HG02798 (cell line): Measurements from ENCODE around the gene GNAL.
"Not testable (repeated sequence)": the region's sequence is repeated elsewhere in the genome, so short reads cannot be mapped to it uniquely, and the experiment has no call there.

Experiments used
- ATAC-seq: cut with Tn5 transposase; IDR thresholded peaks from one replicate; pipeline ENCODE4 v1.9.1; 2021; ENCODE audit warnings: mild to moderate bottlenecking; ENCODE audit not compliant: unreplicated experiment, poor library complexity

GNAL gene

DNA sequence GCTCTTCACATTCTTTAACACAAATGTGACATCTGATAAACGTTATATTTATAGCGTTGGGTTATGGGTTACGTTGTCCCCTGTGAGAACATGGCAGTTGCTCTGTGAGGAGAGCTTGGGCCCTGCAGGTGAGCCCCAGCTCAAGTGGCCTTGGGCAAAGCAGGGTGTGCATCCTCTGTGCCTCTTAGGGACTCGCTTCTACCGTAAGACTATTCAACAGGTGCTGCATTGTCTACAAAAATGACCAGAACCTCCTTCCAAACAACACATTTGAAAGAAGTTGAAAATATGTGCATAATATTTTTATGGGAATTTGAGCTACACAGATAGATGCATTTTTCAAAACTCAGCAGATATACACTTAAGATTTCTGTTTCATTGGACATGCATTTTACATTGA lies 145.7 kb downstream of the GNAL start:
- ATAC-seq, result no peak

DNA sequence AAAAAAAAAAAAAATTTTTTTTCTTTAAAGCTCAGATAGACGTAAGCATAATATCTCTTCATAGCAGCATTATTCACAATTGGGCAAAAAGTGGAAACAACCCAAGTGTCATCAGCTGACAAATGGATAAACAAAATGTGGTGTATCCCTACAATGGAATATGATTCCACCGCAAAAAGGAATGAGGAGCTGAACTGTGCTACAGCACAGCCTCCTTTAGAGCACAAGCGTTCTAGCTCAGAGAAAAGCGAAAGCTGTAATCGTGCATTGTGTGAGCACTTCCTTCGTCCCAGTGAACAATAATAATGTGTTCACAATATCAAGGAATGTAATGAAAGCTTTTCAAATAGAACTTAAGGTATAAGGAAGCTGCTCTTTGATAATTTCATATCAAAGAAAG lies 150.5 kb downstream of the GNAL start:
- no peak for ATAC-seq

DNA sequence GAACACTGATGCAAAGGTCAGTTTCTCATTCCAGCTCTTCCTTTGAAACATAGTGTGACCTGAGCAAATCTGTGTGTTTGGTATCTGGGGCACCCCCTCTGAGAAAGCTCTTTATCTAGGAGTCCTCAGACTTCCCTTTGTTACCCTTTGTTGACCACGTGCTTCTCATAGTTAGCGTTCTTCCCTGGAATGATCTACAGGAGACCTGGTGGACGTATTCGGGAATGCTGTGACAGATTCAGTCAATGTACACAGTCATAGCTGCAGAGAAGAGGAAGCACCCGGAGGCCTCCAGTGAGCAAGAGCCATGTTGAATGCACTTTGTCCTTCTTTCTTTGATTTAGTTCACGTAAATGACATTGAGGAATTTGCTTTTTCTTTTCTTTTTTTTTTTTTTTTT lies 151.4 kb downstream of the GNAL start:
- no peak for ATAC-seq

DNA sequence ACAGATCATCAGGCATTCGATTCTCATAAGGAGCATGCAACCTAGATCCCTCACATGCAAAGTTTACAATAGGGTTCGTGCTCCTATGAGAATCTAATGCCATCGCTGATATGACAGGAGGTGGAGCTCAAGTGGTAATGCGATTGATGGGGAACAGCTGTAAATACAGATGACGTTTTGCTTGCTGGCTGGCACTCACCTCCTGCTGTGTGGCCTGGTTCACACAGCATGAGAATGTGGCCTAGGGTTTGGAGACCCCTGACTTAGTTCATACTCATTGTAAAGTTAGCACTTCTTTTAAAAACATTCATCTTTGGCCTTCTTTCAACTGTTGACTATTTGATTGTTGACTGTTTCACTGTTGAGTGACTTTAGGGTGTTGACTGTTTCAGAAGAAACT lies 153.5 kb downstream of the GNAL start:
- ATAC-seq, result no peak

DNA sequence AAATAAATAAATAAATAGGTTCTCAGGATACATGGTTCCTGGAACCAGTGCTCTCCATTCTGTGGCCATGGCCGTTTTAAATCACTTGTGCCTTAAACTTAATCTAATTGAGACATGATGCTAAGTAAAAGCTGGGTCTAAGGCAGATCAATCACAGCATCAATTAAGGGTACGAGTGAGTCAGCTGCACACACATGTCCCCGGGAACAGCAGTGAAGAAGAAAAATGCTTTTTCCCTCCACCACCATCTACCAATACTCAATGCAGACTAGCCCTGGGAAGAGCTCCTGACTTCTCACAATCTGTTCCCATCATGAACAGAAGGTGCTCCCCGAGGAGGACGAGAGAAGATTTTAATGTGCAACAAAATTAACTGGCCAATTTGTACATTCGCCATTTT lies 155.4 kb downstream of the GNAL start:
- no peak for ATAC-seq

DNA sequence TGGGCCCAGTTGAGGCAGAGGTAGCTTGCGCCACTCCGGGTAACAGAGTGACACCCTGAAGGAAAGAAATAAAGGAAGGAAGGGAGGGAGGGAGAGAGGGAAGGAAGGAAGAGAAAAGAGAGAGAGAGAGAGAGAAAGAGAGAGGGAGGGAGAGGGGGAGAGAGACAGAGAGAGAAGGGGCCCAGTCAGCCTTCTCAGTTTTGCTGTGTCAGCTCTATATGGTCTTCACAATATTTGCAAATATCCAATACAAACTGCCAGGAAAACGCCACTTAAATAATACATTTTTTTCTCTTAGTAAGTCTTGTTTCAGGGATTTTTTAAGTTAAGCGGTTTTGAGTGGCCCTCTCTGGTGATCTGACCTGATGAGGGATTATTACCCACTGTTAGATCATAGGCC lies 156.6 kb downstream of the GNAL start:
- no peak for ATAC-seq

DNA sequence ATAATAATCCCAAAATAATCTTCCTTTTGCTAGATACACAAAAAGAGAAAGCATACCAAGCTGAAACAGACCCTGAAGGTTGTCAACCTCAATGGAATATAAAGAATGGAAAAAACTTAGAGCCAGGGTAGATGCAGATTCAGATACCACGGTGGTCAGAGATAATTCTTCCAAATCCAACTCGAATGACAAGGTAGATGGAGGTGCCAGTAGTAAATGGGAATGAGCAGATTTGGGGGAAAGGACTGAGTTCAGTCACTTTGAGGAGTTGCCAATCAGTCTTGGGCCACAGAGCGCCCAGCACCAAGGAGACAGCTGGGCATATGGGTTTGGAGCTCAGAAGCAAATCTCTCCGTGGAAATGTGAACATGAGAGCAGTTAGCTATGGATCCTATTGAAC lies 158.7 kb downstream of the GNAL start:
- no peak for ATAC-seq

DNA sequence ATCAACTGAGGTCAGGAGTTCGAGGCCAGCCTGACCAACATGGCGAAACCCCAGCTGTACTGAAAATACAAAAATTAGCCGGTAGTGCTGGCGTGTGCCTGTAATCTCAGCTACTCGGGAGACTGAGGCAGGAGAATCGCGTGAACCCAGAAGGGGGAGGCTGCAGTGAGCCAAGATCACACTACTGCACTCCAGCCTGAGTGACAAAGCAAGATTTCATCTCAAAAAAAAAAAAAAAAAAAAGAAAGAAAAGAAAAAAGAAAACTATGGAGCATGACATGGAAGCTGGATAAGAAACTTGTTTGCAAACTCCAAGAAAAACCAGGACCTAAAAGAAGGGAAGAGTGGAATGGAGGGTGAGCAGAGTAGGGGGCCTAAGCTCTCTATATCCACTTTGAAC lies 160.2 kb downstream of the GNAL start:
- ATAC-seq, result no peak

DNA sequence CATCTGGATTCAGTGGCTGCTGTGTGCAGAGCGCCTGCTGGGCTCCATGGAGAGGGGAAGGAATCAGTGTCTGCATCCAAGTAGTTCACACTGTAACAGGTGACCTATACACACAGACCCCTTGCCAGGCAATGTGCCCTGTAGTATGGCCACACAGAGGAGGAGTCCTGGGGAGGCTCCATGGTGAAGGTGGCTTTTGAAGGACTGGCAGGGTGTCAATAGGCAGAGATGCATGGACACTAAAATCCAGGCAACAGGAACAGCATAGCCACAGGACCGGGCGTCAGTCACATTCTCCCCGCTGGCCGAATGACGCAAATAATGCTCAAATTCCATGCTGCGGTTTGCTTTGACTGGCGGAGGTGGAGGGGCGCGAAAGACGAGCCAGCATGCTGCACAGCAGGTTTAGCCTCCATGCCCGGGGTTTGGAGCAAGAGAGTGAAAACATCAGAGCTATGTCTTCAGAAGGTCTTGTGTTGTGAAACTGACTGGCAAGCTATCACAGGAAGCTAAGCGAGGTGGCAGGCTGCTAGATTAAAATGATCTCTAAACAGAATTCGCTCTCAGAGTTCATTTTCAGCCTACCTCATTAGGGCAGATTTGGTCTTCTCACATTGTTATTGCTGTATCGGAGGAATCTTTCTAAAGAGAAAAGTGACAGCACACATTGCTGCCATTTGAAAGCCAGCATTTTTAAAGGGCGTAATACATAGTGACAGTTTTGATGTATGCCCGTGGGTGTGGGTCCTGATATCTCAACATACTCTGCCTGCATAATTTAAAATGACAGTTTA lies 161.0 kb downstream of the GNAL start:
- ATAC-seq, result no peak

DNA sequence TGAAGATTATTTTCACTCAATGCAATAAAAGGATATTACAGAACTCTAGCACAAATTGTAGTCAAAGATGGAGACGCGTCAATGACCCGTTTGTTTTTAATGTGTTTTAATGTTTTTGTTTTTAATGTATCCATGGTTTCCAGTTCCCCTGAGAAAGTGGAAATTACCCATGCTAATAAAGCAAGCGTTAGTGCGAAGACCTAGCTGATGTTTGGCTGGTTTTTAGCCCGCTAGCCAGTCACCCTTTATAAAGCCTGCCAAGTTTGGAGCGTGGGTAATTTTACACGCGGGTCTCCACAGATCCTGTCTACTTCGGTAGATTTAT lies 161.7 kb downstream of the GNAL start:
- peak; percentile 23 for ATAC-seq

DNA sequence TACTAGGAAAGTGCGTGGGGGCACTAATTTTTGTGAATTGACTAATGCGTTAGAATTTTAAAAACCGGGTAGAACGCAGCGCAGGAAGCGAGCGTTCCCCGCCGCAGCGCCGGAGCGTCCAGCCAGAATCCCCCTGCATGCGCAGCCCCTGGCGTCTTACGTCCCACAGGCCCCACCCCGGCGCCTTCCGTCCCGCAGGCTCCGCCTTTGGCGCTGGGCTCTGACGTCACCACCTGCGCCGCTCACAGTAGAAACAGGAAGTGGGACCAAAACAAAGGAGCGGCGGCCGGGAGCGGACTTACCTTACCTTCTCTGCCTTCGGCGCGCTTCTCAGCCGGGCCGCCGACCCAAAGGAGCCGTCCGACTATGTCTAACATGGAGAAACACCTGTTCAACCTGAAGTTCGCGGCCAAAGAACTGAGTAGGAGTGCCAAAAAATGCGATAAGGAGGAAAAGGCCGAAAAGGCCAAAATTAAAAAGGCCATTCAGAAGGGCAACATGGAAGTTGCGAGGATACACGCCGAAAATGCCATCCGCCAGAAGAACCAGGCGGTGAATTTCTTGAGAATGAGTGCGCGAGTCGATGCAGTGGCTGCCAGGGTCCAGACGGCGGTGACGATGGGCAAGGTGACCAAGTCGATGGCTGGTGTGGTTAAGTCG lies 162.2 kb downstream of the GNAL start, which contains the start of gene CHMP1B:
CHMP1B (plus strand) TSS at position 268 of the 660 bp plus-strand sequence; CDS start at position 367, 99 bp downstream.
- ATAC-seq, result peak; percentile 98

DNA sequence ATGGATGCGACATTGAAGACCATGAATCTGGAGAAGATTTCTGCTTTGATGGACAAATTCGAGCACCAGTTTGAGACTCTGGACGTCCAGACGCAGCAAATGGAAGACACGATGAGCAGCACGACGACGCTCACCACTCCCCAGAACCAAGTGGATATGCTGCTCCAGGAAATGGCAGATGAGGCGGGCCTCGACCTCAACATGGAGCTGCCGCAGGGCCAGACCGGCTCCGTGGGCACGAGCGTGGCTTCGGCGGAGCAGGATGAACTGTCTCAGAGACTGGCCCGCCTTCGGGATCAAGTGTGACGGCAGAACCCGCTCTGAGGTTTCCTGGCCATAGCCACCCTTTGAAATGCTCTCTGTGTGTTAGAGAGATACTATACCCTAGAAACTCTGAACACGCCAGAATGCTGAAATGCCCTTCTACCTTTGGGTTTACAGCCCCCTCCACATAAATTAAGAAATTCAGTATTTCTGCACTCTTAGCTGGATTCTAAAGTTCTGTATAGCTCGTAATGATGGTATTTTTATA lies 162.8 kb downstream of the GNAL start:
- ATAC-seq, result no peak

DNA sequence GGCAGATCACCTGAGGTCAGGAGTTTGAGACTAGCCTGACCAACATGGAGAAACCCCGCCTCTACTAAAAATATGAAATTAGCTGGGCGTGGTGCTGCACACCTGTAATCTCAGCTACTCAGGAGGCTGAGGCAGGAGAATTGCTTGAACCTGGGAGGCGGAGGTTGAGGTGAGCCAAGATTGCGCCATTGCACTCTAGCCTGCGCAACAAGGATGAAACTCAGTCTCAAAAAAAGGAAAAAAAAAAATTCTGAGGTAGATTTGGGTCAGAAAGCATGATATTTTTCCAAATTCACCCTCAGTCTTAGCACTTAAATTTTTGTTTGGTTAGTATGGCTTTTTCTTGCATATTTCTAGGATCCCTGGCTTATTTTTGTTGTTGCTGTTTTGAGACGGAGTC lies 165.5 kb downstream of the GNAL start:
- ATAC-seq, result not testable (repeated sequence)

DNA sequence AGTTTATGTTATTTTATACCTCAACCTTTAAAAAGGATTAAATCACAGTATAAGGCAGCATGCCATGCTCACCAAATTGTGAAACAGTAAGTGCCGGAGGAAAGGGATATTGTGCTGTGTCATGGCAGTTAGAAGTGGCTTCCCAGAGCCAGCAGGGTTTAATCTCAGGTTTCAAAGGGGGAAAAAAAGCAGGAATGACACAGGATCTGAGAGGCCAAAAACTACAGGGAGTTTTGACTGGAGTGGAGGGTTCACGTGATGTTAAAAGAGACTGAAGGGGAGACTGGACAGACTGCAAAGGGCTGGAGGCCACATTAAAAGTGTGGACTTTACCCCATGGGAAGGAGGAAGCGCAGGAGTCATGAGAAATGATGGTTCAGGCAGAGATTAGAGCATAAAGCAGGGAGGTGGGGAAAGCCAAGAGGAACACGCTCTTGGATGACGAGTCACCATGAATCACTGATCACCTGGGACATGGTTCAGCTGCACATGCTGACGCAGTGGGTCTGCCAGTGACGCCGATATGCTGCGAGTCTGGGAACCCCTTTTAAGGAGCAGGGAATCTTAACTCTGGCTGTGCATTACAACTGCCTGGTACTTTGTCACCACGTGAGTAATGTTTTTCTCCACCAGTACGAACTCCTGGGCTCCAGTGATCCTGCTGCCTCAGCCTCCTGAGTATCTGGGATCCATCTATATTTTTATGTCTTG lies 168.3 kb downstream of the GNAL start:
- no peak for ATAC-seq

DNA sequence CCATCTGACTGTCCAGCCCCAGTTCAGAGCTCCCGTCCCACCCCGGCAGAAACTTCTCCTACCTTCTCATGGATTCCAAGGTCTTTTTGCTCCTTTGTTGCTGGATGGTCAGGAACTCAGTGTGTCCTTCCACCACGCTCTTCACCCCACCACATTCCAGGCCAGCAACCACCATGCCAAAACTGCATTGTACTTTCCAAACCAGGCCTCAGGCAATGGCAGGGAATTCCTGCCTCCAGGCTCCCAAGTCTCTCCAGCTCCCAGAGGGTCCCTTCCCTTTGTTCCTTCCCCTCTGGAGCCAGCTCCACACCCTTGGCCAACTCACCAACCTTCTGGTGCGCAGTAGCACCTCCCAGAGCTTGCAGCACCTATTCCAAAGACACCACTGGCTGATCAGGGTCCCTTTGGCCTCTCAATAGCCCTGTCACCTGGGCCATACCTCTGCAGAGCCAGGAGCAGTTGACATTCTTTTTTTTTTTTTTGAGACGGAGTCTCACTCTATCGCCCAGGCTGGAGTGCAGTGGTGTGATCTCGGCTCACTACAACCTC lies 170.3 kb downstream of the GNAL start:
- no peak for ATAC-seq

DNA sequence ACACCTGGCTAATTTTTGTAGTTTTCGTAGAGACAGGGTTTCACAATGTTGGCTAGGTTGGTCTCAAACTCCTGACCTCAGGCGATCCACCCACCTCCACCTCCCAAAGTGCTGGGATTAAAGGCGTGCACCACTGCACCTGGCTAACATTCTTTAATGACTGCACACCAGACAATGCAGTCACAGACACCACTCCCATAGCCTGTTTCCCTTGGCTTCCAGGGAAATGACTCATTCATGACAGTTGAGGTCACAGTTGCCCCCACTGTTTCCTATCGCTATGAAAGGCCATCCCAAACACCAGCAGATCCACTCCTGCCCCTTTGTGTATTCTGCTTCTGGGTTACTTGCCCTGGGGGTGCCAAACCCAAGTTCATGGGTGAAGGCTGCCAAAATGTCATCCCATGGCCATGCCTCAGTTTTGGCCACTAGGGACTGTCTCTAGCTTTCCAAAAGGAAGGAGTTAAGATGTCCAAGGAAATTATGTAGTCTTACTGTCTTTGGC lies 170.9 kb downstream of the GNAL start:
- no peak for ATAC-seq

DNA sequence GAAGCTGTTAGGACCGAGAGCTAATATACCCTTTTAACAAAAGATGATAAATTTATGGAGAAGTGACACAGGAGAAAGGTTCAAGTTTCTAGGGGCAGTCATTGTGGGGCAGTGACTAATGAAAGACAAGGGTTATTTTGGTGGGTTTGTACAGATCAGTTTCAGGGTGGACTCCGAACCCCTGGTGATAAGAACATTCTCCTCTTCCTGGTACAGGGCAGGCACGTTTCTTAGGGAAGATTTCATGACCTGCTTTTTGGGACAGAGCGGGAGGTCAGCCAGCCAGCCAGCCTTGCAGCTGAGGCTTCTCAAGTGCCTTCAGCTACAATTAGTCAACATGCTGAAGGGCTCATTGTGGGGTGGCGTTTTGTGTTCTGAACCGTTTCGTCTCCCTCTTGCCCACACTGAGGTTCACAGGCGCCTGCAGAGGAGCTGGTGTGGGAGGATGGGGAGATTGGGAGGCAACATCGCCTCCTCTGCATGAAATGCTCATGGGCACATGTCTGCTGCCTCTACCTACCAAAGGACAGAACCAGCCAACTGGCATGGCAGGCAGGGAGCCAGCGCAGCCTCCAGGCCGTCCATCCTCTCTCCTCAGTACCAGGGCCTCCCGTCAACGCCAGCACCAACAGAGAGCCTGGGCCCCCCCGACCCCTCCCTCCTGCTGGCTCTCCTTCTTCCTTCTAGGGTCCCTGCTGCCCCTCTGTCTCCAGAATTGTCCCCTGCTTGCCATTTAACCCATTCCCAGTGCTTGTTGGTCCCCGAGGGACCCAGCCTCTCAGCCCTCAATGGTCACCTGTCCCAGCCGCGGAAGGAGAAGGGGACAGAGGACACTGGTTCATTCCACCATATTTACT lies 171.8 kb downstream of the GNAL start:
- ATAC-seq, result no peak

DNA sequence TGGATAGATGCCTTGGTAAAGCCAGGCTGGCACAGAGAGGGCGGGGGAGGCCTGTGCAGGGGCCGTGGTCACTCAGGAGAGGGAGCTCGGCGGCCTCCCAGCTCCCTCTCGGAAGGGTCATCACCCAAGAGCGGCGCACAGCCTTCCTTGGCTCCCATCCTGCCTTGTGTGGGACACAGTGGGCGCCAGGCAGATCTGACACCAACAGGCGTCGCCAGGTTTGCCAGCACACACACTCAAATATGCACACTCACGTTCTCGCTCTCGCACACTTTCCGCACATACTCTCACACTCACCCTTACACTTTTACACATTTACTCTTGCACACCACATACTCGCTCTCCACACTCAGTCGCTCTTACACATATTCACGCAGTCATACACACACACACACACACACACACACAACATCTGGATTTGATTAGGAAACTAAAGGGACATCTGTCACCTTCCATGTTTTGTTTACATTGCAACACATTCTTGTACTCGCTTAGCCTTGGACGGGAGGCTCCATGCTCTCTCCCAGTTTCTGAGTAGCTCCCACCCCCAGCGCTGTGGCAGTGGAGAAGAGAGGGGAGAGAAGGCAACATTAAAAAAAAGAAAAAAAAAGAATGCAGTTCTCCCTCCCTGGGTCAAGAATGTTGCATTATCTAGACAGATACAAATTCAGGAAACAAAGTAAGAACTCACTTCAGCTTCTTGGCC lies 172.7 kb downstream of the GNAL start:
- no peak for ATAC-seq

DNA sequence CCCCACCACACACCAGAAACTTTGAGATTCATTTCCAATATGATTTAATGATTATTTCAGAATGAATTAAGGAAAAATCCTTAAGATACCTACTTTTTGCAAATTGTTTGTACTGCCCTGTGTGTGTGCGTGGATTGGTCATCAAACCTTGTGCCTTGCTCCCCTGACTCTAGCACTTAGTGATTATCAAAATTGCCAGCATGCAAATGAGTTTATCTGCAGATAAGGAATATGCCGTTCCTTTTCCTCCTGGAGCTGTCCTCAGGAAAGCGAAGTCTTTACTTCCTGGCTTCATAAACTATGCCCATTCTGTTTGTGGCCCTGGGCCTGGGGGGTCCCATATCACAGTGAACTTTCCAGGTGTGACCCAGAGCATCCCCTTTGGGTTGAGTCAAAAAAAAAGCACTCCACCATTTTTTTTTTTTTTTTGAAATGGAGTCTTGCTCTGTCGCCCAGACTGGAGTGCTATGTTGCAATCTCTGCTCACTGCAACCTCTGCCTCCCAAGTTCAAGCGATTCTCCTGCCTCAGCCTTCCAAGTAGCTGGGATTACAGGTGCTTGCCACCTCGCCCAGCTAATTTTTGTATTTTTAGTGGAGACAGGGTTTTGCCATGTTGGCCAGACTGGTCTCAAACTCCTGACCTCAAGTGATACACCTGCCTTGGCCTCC lies 173.5 kb downstream of the GNAL start:
- no peak for ATAC-seq
